Endodermal cell (in vitro differentiated cells): Measurements from ENCODE around the gene CCNC. TPM values are rescaled to one million over a fixed set of nuclear protein-coding genes. Genes with fewer than 3 reads are reported as not detected.

Experiments used
- DNase-seq: peaks from one replicate; pipeline ENCODE4 v3.0.0-alpha.2; 2017
- H3K27ac ChIP-seq: 2 replicates; pipeline ENCODE4 v1.5.1; 2013; ENCODE audit warnings: mild to moderate bottlenecking, low read depth, low read length, moderate library complexity
- H3K27me3 ChIP-seq: 2 replicates; pipeline ENCODE4 v1.6.1; 2013; ENCODE audit warnings: mild to moderate bottlenecking, low read length, moderate library complexity; ENCODE audit not compliant: insufficient read depth, control insufficient read depth, poor library complexity, severe bottlenecking
- H3K36me3 ChIP-seq: 2 replicates; pipeline ENCODE4 v1.7.0; 2013; ENCODE audit warnings: mild to moderate bottlenecking, low read length, moderate library complexity; ENCODE audit not compliant: control insufficient read depth, insufficient read depth
- H3K4me1 ChIP-seq: one replicate; pipeline ENCODE4 v1.7.0; 2013; ENCODE audit warnings: low read length; ENCODE audit not compliant: control insufficient read depth, insufficient read depth
- H3K4me3 ChIP-seq: 2 replicates; pipeline ENCODE4 v1.5.1; 2013; ENCODE audit warnings: mild to moderate bottlenecking, low read length, moderate library complexity
- H3K9ac ChIP-seq: 2 replicates; pipeline ENCODE4 v1.6.1; 2013; ENCODE audit warnings: mild to moderate bottlenecking, low read length, moderate library complexity; ENCODE audit not compliant: poor library complexity, severe bottlenecking; ENCODE audit errors: extremely low read depth
- H3K9me3 ChIP-seq: 2 replicates; pipeline ENCODE4 v1.6.1; 2013; ENCODE audit warnings: mild to moderate bottlenecking, low read length, moderate library complexity; ENCODE audit not compliant: control insufficient read depth
- H3K27ac Mint-ChIP-seq: 2 replicates; pipeline ENCODE4 v1.8.0; 2020; ENCODE audit warnings: mixed read lengths
- H3K27me3 Mint-ChIP-seq: 2 replicates; pipeline ENCODE4 v1.8.0; 2021; ENCODE audit warnings: mild to moderate bottlenecking, mixed read lengths; ENCODE audit not compliant: insufficient read depth
- H3K36me3 Mint-ChIP-seq: 2 replicates; pipeline ENCODE4 v1.8.0; 2020; ENCODE audit warnings: low read depth, mixed read lengths
- H3K4me1 Mint-ChIP-seq: 2 replicates; pipeline ENCODE4 v1.8.0; 2020; ENCODE audit warnings: mixed read lengths
- H3K4me3 Mint-ChIP-seq: 2 replicates; pipeline ENCODE4 v1.8.0; 2020; ENCODE audit warnings: mild to moderate bottlenecking, moderate library complexity, mixed read lengths
- H3K9me3 Mint-ChIP-seq: 2 replicates; pipeline ENCODE4 v1.8.0; 2020; ENCODE audit warnings: mild to moderate bottlenecking, mixed read lengths
- whole genome bisulfite sequencing, 2 experiments: methylation state at CpG; one replicate each; pipeline versions ENCODE4 v1.1.5 to v1.1.7; 2013; ENCODE audit warnings: missing lambda C conversion rate in 2 of 2, mixed read lengths in 1 of 2; ENCODE audit not compliant: insufficient coverage in 1 of 2, insufficient read length in 1 of 2; 5-methylcytosine and 5-hydroxymethylcytosine counted together
- total RNA-seq, 2 donors: library from RNA; stranded (reverse); fragmentation: NEBNext Ultra II Directional in 1 of 2; extraction: Animal tissue kit (Norgen Biotek cat#: 25700) in 1 of 2; gene quantifications; 2 replicates in 1 of 2; 3 replicates in 1 of 2; pipeline ENCODE4 v1.2.1, GENCODE V29; 2021
- TF ChIP-seq, protein P1 (sequence below): fragments of 200-600 bp; sonication (generic); conservative IDR thresholded peaks from 2 replicates; pipeline ENCODE4 v1.5.0; 2021; ENCODE audit warnings: antibody characterized with exemption, mild to moderate bottlenecking

The CCNC gene
- total RNA-seq, 2 donors from 2014 or later: 96.4 to 99.2 TPM

DNA sequence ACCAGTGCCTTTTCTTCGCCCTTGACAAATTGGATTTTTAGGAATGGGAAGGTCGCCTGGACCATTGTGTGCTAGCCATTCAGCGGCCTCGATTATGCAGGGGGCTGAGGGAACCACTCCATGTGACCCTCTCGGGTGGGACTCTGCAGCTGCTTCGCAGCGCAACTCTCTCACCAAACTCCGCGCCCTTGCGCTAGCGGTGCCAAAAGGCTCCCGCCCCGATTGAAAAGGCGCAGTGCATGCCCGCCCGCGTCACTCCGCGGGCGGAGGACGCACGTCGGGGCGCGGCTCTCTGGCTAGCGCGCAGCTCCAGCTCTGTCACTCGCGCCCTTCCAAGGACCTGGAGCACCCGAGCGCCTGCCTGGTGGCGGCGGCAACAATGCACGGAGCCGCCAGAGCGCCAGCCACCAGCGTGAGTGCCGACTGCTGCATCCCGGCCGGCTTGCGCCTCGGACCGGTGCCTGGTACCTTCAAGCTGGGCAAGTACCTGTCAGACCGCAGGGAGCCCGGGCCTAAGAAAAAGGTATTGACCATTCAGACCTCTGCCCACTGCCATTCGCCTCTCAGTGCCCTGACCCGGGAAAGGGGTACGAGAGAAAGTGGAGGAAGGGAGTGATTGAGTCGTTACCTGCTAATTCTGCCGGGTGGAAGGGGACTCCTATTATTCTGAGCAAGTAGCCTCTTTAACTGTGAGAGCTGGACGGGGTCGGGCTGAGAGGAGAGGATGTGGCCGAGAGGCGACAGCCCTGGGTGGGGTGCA, 38.4 kb upstream of the CCNC start, which contains the start of gene PRDM13:
Gene PRDM13 (plus strand): TSS at position 178 of the 760 bp plus-strand sequence. CDS start 202 bp downstream, at position 380.
- Histone ChIP-seq H3K4me3 (no peak within 1 kb of the TSS), H3K4me1 (peaks cover 16% of the 10 kb centered on the region), H3K27me3 (peaks cover 100% of the 10 kb centered on the region), H3K36me3 (no peaks in the 10 kb centered on the region), H3K9me3 (no peaks in the 10 kb centered on the region), H3K27ac (no peak within 1 kb of the TSS), H3K9ac (no peak within 1 kb of the TSS)
- H3K27ac Mint-ChIP-seq: no peak within 1 kb of the TSS
- H3K9me3 Mint-ChIP-seq: no peaks in the 10 kb centered on the region
- peaks cover 99% of the 10 kb centered on the region for H3K27me3 Mint-ChIP-seq
- H3K4me1 Mint-ChIP-seq: peaks cover 24% of the 10 kb centered on the region
- no peaks in the 10 kb centered on the region for H3K36me3 Mint-ChIP-seq
- TF ChIP-seq, protein P1, sequence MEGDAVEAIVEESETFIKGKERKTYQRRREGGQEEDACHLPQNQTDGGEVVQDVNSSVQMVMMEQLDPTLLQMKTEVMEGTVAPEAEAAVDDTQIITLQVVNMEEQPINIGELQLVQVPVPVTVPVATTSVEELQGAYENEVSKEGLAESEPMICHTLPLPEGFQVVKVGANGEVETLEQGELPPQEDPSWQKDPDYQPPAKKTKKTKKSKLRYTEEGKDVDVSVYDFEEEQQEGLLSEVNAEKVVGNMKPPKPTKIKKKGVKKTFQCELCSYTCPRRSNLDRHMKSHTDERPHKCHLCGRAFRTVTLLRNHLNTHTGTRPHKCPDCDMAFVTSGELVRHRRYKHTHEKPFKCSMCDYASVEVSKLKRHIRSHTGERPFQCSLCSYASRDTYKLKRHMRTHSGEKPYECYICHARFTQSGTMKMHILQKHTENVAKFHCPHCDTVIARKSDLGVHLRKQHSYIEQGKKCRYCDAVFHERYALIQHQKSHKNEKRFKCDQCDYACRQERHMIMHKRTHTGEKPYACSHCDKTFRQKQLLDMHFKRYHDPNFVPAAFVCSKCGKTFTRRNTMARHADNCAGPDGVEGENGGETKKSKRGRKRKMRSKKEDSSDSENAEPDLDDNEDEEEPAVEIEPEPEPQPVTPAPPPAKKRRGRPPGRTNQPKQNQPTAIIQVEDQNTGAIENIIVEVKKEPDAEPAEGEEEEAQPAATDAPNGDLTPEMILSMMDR: no peak
- 1 to 3% methylated on average over 32 to 54 of the region's 54 CpGs for WGBS, 2 experiments
- DNase-seq: peak; percentile 82
- no peak within 1 kb of the TSS for H3K4me3 Mint-ChIP-seq

DNA sequence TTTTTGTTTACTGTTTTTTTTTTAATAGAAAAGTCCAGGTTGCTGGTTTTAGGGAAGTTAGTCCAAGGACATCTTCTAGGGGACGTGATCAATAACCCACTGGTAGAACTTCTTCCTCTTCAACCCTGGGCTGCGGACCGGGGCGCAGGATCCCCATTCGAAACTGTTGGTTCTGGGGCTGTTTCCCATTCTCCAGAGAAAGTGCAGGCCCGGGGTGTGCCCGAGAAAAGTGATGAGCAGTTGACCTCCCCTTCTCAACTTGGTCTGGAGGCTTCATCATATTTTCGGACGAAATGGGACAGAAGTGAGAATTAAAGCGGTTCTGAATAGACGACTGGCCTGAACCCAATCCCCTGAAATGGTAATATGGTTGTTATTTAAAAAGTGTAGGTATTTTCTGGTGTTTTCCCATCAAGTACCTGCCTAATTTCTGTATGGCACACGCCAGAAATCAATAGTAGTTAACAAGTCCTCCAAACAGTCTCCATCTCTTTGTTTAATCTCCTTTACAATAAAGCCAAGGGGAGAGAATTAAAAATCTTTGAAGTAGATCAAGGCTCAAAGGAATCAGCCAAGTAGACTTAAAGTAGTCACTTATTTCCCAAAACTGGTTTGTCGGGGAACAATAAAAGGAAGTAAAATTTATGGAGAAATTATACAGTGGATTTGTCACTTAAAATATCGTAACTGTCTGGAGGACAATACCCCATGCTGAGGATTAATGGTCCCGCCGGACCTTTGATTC, 37.6 kb upstream of the CCNC start:
- H3K27me3 Mint-ChIP-seq: peaks cover 99% of the 10 kb centered on the region
- no peak overlapping the region for H3K9ac ChIP-seq
- H3K27ac ChIP-seq: no peak overlapping the region
- no peak overlapping the region for H3K27ac Mint-ChIP-seq
- no peaks in the 10 kb centered on the region for H3K9me3 Mint-ChIP-seq
- no peak overlapping the region for H3K4me3 Mint-ChIP-seq
- H3K27me3 ChIP-seq: peaks cover 100% of the 10 kb centered on the region
- WGBS, 2 experiments: 14 to 17% methylated on average over 8 to 15 of the region's 16 CpGs
- peaks cover 16% of the 10 kb centered on the region for H3K4me1 ChIP-seq
- TF ChIP-seq, protein P1: no peak
- H3K4me1 Mint-ChIP-seq: peaks cover 16% of the 10 kb centered on the region
- no peak for DNase-seq
- no peaks in the 10 kb centered on the region for H3K36me3 ChIP-seq
- no peak overlapping the region for H3K4me3 ChIP-seq
- H3K36me3 Mint-ChIP-seq: no peaks in the 10 kb centered on the region
- no peaks in the 10 kb centered on the region for H3K9me3 ChIP-seq

DNA sequence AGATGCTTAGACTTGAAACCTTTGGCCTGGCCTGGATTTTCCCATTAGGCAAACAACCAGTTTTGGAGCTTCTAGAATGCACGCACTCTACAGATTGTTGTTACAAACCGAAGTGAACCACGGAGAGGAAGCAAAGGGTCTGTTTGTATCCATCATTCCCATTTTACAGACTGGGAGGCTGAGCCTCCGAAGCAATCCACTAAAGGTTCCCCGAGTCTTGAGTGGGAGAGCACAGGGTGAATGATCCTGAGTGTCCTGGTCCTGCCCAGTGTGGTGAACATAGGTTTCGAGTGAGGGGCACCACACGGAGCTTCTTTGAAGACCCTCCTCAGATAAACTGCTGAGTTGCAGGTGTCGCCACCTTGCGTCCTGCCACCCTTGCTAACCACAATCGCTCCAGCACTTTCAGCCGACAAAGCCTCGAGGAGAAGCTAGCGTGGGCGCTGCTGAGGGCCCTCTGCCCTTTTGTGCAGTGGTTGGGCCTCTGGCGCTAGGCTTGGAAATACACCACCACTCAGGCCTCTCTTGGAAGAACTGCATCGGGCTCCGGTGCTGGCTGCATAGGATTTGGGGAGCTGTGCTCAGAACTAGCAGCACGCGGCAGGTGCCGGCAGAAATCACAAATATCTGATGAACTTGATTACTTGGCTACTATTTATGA, 36.7 kb upstream of the CCNC start:
- H3K4me3 Mint-ChIP-seq: no peak overlapping the region
- Histone ChIP-seq H3K4me1 (peaks cover 16% of the 10 kb centered on the region), H3K27ac (no peak overlapping the region), H3K4me3 (no peak overlapping the region), H3K27me3 (peaks cover 100% of the 10 kb centered on the region), H3K36me3 (no peaks in the 10 kb centered on the region), H3K9ac (no peak overlapping the region), H3K9me3 (no peaks in the 10 kb centered on the region)
- H3K27ac Mint-ChIP-seq: no peak overlapping the region
- DNase-seq: peak; percentile 84
- H3K27me3 Mint-ChIP-seq: peaks cover 99% of the 10 kb centered on the region
- TF ChIP-seq, protein P1: peak; percentile 73
- H3K9me3 Mint-ChIP-seq: no peaks in the 10 kb centered on the region
- WGBS, 2 experiments: 9 to 10% methylated on average over 16 to 20 of the region's 20 CpGs
- H3K4me1 Mint-ChIP-seq: peaks cover 16% of the 10 kb centered on the region
- no peaks in the 10 kb centered on the region for H3K36me3 Mint-ChIP-seq
